IMR-90 (cell line): ENCODE results near the gene MNDA. TPM values are rescaled to one million over a fixed set of nuclear protein-coding genes. Genes with fewer than 3 reads are reported as not detected.

Experiments
- ATAC-seq: fragments of 200-7000 bp; cut with Tn5 transposase; 2 replicates; pipeline ENCODE4 v1.9.1; 2020; ENCODE audit warnings: low read depth, mild to moderate bottlenecking, moderate library complexity
- BruUV-seq: library from RNA; stranded (reverse); fragments of 400-500 nt; replicated peaks from 2 replicates; lab custom pipeline; 2021; lab: Mats Ljungman, UMichigan
- CTCF ChIA-PET: fragments of 300-600 bp; formaldehyde crosslinking; extraction: SDS; loops from one replicate; lab custom pipeline; 2021; ENCODE audit warnings: antibody characterized with exemption; lab: Yijun Ruan, JAX
- POLR2A ChIA-PET: fragments of 300-600 bp; sonication (Branson Sonifier 250); formaldehyde crosslinking; loops from one replicate; lab custom pipeline; 2022; ENCODE audit warnings: antibody characterized with exemption; ENCODE audit not compliant: unreplicated experiment; lab: Charles Lee
- DNase-seq: peaks from one replicate; pipeline ENCODE4 v3.0.0; 2013
- H2AFZ ChIP-seq: replicated peaks from 2 replicates; pipeline ENCODE3; 2013; ENCODE audit warnings: low read length, mild to moderate bottlenecking; ENCODE audit not compliant: poor library complexity
- H2AK5ac ChIP-seq: 2 replicates; pipeline ENCODE4 v1.6.1; 2013; ENCODE audit warnings: low read depth, low read length, inconsistent platforms
- H2AK9ac ChIP-seq: replicated peaks from 2 replicates; pipeline ENCODE3; 2013; ENCODE audit warnings: mild to moderate bottlenecking, low read depth, low read length, moderate library complexity; ENCODE audit not compliant: poor library complexity
- H2BK120ac ChIP-seq: 2 replicates; pipeline ENCODE4 v1.6.1; 2013; ENCODE audit warnings: low read depth, low read length, inconsistent platforms
- H2BK15ac ChIP-seq: 3 replicates; pipeline ENCODE4 v1.6.1; 2013; ENCODE audit warnings: low read depth, low read length, inconsistent platforms
- H2BK20ac ChIP-seq: 2 replicates; pipeline ENCODE4 v1.6.1; 2013; ENCODE audit warnings: low read depth, mild to moderate bottlenecking, inconsistent platforms, low read length, moderate library complexity
- H2BK5ac ChIP-seq: 2 replicates; pipeline ENCODE4 v1.6.1; 2013; ENCODE audit warnings: mild to moderate bottlenecking, low read depth, low read length, inconsistent platforms; ENCODE audit not compliant: poor library complexity, severe bottlenecking
- H3K14ac ChIP-seq: replicated peaks from 2 replicates; pipeline ENCODE4 v1.6.1; 2013; ENCODE audit warnings: low read depth, low read length, inconsistent platforms
- H3K18ac ChIP-seq: 2 replicates; pipeline ENCODE4 v1.6.1; 2013; ENCODE audit warnings: low read depth, low read length, control low read depth
- H3K23ac ChIP-seq: 2 replicates; pipeline ENCODE4 v1.6.1; 2013; ENCODE audit warnings: low read depth, low read length, inconsistent platforms
- H3K27ac ChIP-seq: 2 replicates; pipeline ENCODE4 v1.5.1; 2013; ENCODE audit warnings: mild to moderate bottlenecking, control low read depth, low read length; ENCODE audit not compliant: insufficient read depth
- H3K27me3 ChIP-seq: 2 replicates; pipeline ENCODE4 v1.6.1; 2013; ENCODE audit warnings: low read length; ENCODE audit not compliant: control insufficient read depth, insufficient read depth
- H3K36me3 ChIP-seq: 2 replicates; pipeline ENCODE4 v1.6.1; 2013; ENCODE audit warnings: low read length, mixed read lengths; ENCODE audit not compliant: control insufficient read depth, insufficient read depth
- H3K4ac ChIP-seq: 2 replicates; pipeline ENCODE4 v1.6.1; 2013; ENCODE audit warnings: low read depth, low read length, inconsistent platforms
- H3K4me1 ChIP-seq: 2 replicates; pipeline ENCODE4 v1.6.1; 2013; ENCODE audit warnings: low read length, mixed read lengths; ENCODE audit not compliant: control insufficient read depth, insufficient read depth
- H3K4me2 ChIP-seq: 2 replicates; pipeline ENCODE4 v1.6.1; 2013; ENCODE audit warnings: low read depth, mild to moderate bottlenecking, control low read depth, low read length, moderate library complexity
- H3K4me3 ChIP-seq: 2 replicates; pipeline ENCODE4 v1.5.1; 2013; ENCODE audit warnings: low read depth, mild to moderate bottlenecking, control low read depth, low read length, moderate library complexity; ENCODE audit not compliant: insufficient read depth
- H3K56ac ChIP-seq: 2 replicates; pipeline ENCODE4 v1.6.1; 2013; ENCODE audit warnings: low read length, inconsistent platforms; ENCODE audit not compliant: insufficient read depth; ENCODE audit errors: extremely low read depth
- H3K79me1 ChIP-seq, 2 experiments: 2 replicates each; pipeline ENCODE4 v1.6.1; 2013; ENCODE audit warnings: low read length in 2 of 2, inconsistent platforms in 1 of 2, low read depth in 1 of 2
- H3K9ac ChIP-seq: 2 replicates; pipeline ENCODE4 v1.6.1; 2013; ENCODE audit warnings: low read depth, low read length, control low read depth
- H3K9me1 ChIP-seq: 2 replicates; pipeline ENCODE4 v1.6.1; 2013; ENCODE audit warnings: low read length, inconsistent platforms; ENCODE audit not compliant: insufficient read depth
- H3K9me3 ChIP-seq: 2 replicates; pipeline ENCODE4 v1.6.1; 2013; ENCODE audit warnings: low read length; ENCODE audit not compliant: control insufficient read depth, insufficient read depth
- H4K20me1 ChIP-seq: 2 replicates; pipeline ENCODE4 v1.6.1; 2013; ENCODE audit warnings: low read length, inconsistent platforms; ENCODE audit not compliant: insufficient read depth
- H4K5ac ChIP-seq: 2 replicates; pipeline ENCODE4 v1.6.1; 2013; ENCODE audit warnings: mild to moderate bottlenecking, low read depth, low read length, control low read depth
- H4K8ac ChIP-seq, 2 experiments: 2 replicates each; pipeline ENCODE4 v1.6.1; 2013; ENCODE audit warnings: low read depth in 2 of 2, low read length in 2 of 2, control low read depth in 1 of 2, inconsistent platforms in 1 of 2
- H4K91ac ChIP-seq: 2 replicates; pipeline ENCODE4 v1.6.1; 2013; ENCODE audit warnings: low read depth, low read length, inconsistent platforms; ENCODE audit not compliant: insufficient read depth
- RCOR1 ChIP-seq: IDR thresholded peaks from 2 replicates; pipeline ENCODE4 v1.6.1; 2012; ENCODE audit warnings: mild to moderate bottlenecking, low read length, improper control_type of control experiment; ENCODE audit not compliant: insufficient replicate concordance
- RFX5 ChIP-seq: IDR thresholded peaks from 2 replicates; pipeline ENCODE4 v1.8.0; 2012; ENCODE audit warnings: low read depth, mild to moderate bottlenecking, low read length, moderate library complexity
- WGBS, 2 experiments: methylation state at CpG; one replicate each; pipeline versions ENCODE4 v1.1.5 to v1.1.7; 2013; ENCODE audit warnings: missing lambda C conversion rate in 2 of 2; ENCODE audit not compliant: insufficient read length in 1 of 2; ENCODE audit errors: extremely low coverage in 2 of 2; 5-methylcytosine and 5-hydroxymethylcytosine counted together
- dilution Hi-C: fragments of 300-500 bp; cut with HindIII; formaldehyde crosslinking; loops from one replicate; pipeline ENCODE4 v1.14.3; 2018; ENCODE audit warnings: low sequenced_read_pairs; ENCODE audit not compliant: unreplicated experiment
- in situ Hi-C: fragments of 300-500 bp; cut with MboI; formaldehyde crosslinking; loops from 3 replicates; pipeline ENCODE4 v1.14.3; 2019; ENCODE audit warnings: low sequenced_read_pairs, inconsistent platforms, mixed read lengths
- intact Hi-C: fragments of 100-400 bp; cut with micrococcal nuclease; formaldehyde crosslinking; loops from 2 replicates; pipeline ENCODE4 v1.10.0; 2022
- polyA plus RNA-seq, 3 experiments: library from polyadenylated mRNA; depleted of rRNA; stranded (reverse); fragments of >200 nt; gene quantifications; 2 replicates each; pipeline ENCODE4 v1.2.3, GENCODE V29; 2012; ENCODE audit warnings: low replicate concordance in 1 of 3
- total RNA-seq: library from RNA; depleted of rRNA; stranded (reverse); fragments of >200 nt; gene quantifications from 2 replicates; pipeline ENCODE4 v1.2.3, GENCODE V29; 2012
- TF ChIP-seq, protein P1 (sequence below): conservative IDR thresholded peaks from 2 replicates; pipeline ENCODE4 v1.5.1; 2012; ENCODE audit warnings: mild to moderate bottlenecking, low read depth, low read length, improper control_type of control experiment

Gene MNDA
- total and polyA plus RNA-seq, 2 of the 4 experiments (the other 2 are of a cell fraction) = not detected

- in situ Hi-C loops (no loop called here), intact Hi-C loops (no loop called here), dilution Hi-C loops (no loop called here)
- Histone ChIP-seq H2BK5ac (no peak overlapping the region), H2BK20ac (no peak overlapping the region), H3K27ac (no peak overlapping the region), H2AK9ac (no peak overlapping the region), H4K20me1 (no peaks in the 10 kb centered on the region), H3K36me3 (no peaks in the 10 kb centered on the region), H3K4me3 (no peak overlapping the region), H3K4me2 (no peak overlapping the region), H3K23ac (no peak overlapping the region), H3K9me1 (no peaks in the 10 kb centered on the region), H3K4ac (no peak overlapping the region), H3K9me3 (no peaks in the 10 kb centered on the region), H3K4me1 (no peaks in the 10 kb centered on the region), H2AK5ac (no peak overlapping the region), H3K14ac (no peak overlapping the region), H2AFZ (no peak overlapping the region), H2BK120ac (no peak overlapping the region), H3K79me1 (no peaks in the 10 kb centered on the region), H4K8ac (no peak overlapping the region), H3K27me3 (no peaks in the 10 kb centered on the region), H2BK15ac (no peak overlapping the region), H3K56ac (no peak overlapping the region), H4K5ac (no peak overlapping the region), H3K9ac (no peak overlapping the region), H3K18ac (no peak overlapping the region), H4K91ac (no peak overlapping the region)
- no CpG with 5 or more reads among the region's 2 CpGs for WGBS, 2 experiments
- DNase-seq (no peak), ATAC-seq (no peak)
- no TSS peak for BruUV-seq
- ChIA-PET CTCF (no interaction called here), POLR2A (no interaction called here)
- TF ChIP-seq RFX5 (no peak), RCOR1 (no peak)
- TF ChIP-seq, protein P1, sequence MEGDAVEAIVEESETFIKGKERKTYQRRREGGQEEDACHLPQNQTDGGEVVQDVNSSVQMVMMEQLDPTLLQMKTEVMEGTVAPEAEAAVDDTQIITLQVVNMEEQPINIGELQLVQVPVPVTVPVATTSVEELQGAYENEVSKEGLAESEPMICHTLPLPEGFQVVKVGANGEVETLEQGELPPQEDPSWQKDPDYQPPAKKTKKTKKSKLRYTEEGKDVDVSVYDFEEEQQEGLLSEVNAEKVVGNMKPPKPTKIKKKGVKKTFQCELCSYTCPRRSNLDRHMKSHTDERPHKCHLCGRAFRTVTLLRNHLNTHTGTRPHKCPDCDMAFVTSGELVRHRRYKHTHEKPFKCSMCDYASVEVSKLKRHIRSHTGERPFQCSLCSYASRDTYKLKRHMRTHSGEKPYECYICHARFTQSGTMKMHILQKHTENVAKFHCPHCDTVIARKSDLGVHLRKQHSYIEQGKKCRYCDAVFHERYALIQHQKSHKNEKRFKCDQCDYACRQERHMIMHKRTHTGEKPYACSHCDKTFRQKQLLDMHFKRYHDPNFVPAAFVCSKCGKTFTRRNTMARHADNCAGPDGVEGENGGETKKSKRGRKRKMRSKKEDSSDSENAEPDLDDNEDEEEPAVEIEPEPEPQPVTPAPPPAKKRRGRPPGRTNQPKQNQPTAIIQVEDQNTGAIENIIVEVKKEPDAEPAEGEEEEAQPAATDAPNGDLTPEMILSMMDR = no peak
Measured at GRCh38 chr1:158873141-158873540, 42.0 kb downstream of the MNDA start.
